Lower lobe of right lung (tissue), 2 donors: ENCODE results near the gene MACROD1. TPM values are rescaled to one million over a fixed set of nuclear protein-coding genes. Genes with fewer than 3 reads are reported as not detected.

ENCODE experiments used
- ATAC-seq, 2 donors: fragments of 200-7000 bp; cut with Tn5 transposase; one replicate each; pipeline ENCODE4 v1.9.1; 2020 to 2022; ENCODE audit warnings: mild to moderate bottlenecking in 2 of 2, moderate library complexity in 2 of 2
- DNase-seq: peaks from one replicate; pipeline ENCODE4 v3.0.0-alpha.2; 2020
- H3K27ac ChIP-seq: fragments of 200-600 bp; one replicate; pipeline ENCODE4 v1.8.0; 2022
- H3K27me3 ChIP-seq: fragments of 200-600 bp; one replicate; pipeline ENCODE4 v1.8.0; 2022; ENCODE audit warnings: low read depth
- H3K36me3 ChIP-seq: fragments of 200-600 bp; one replicate; pipeline ENCODE4 v1.8.0; 2022; ENCODE audit warnings: mild to moderate bottlenecking
- H3K4me1 ChIP-seq: fragments of 200-600 bp; one replicate; pipeline ENCODE4 v1.8.0; 2022
- H3K4me3 ChIP-seq: fragments of 200-600 bp; one replicate; pipeline ENCODE4 v1.8.0; 2022; ENCODE audit warnings: mild to moderate bottlenecking
- H3K9me3 ChIP-seq: fragments of 200-600 bp; one replicate; pipeline ENCODE4 v1.8.0; 2022
- CTCF ChIP-seq: fragments of 200-600 bp; IDR thresholded peaks from one replicate; pipeline ENCODE4 v1.8.0; 2022; ENCODE audit warnings: antibody characterized with exemption, mild to moderate bottlenecking
- intact Hi-C: fragments of 100-400 bp; cut with DNase I; formaldehyde crosslinking; loops from one replicate; pipeline ENCODE4 v1.11.0; 2022
- total RNA-seq: library from RNA; stranded (reverse); fragmentation: NEBNext Ultra II Directional; extraction: Animal tissue kit (Norgen Biotek cat#: 25700); gene quantifications from one replicate; pipeline ENCODE4 v1.2.1, GENCODE V29; 2021
- donor health status: DM: no; HTN: yes; CAD: no; lungs with severe emphysema.

Gene MACROD1
- total RNA-seq, 1 donor from 2014 or later, result 15.0 TPM

GRCh38 chr11:64178203-64178602, 12.3 kb upstream of the MACROD1 start:
- ATAC-seq (no peak), DNase-seq (no peak)
- H3K4me1 ChIP-seq, result peaks cover 21% of the 10 kb centered on the region
- no peaks in the 10 kb centered on the region for H3K27me3 ChIP-seq
- H3K9me3 ChIP-seq, result no peaks in the 10 kb centered on the region
- H3K36me3 ChIP-seq, result no peaks in the 10 kb centered on the region
- H3K27ac ChIP-seq, result no peak overlapping the region
- intact Hi-C loops, result no loop called here
- H3K4me3 ChIP-seq, result no peak overlapping the region
- TF ChIP-seq CTCF, result no peak

DNA sequence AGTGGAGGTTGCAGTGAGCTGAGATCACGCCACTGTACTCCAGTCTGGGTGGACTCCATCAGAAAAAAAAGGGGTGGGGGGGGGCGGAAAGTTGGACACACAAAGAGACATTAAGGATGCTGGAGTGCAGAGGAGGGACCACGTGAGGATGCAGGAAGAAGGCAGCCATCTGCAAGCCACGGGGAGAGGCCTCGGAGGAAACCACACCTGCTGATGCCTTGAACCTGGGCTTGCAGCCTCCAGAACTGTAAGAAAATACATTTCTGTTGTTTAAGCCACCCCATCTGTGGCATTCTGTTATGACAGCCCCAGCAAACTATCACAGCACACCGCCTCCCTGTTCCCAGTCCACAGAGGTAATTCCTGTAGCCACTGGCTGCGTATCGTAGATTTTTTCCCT, 10.8 kb upstream of the MACROD1 start:
- no peak for DNase-seq
- TF ChIP-seq CTCF, result no peak
- Histone ChIP-seq H3K4me3 (no peak overlapping the region), H3K27me3 (no peaks in the 10 kb centered on the region), H3K27ac (no peak overlapping the region), H3K36me3 (no peaks in the 10 kb centered on the region), H3K4me1 (peaks cover 13% of the 10 kb centered on the region), H3K9me3 (no peaks in the 10 kb centered on the region)
- no peak for ATAC-seq
- intact Hi-C loops, result no loop called here

GRCh38 chr11:64173616-64174355, 7.9 kb upstream of the MACROD1 start:
- TF ChIP-seq CTCF, result no peak
- no peak overlapping the region for H3K27ac ChIP-seq
- H3K9me3 ChIP-seq, result no peaks in the 10 kb centered on the region
- H3K27me3 ChIP-seq, result no peaks in the 10 kb centered on the region
- no peaks in the 10 kb centered on the region for H3K4me1 ChIP-seq
- no peaks in the 10 kb centered on the region for H3K36me3 ChIP-seq
- H3K4me3 ChIP-seq, result no peak overlapping the region
- ATAC-seq (no peak), DNase-seq (no peak)
- intact Hi-C loops, result no loop called here

GRCh38 chr11:64170419-64170818, 4.5 kb upstream of the MACROD1 start:
- TF ChIP-seq CTCF, result no peak
- no peaks in the 10 kb centered on the region for H3K27me3 ChIP-seq
- no peak overlapping the region for H3K27ac ChIP-seq
- no peaks in the 10 kb centered on the region for H3K9me3 ChIP-seq
- ATAC-seq (no peak), DNase-seq (no peak)
- intact Hi-C loops, result no loop called here
- no peak overlapping the region for H3K4me3 ChIP-seq
- H3K4me1 ChIP-seq, result peaks cover 9% of the 10 kb centered on the region
- no peaks in the 10 kb centered on the region for H3K36me3 ChIP-seq

DNA sequence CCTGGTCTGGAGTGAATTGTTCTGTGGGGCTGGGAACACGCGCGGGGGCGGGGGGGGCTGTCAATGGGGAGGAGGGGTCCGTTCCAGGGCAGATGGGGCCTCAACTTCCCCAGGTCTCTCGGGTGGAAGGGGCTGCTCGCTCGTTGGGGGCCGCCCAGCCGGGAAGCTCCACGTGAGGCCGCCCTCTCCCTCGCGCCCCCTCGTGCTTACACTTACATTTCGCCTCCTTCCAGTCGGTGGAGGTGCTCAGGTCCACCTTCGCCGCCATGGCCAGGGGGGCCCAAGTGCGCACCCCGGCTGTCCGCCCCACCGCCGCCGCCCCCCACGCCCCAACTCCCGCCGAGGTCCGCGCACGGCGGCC, 452 bp downstream of the MACROD1 start:
- ATAC-seq (peak; percentile 5 to 30), DNase-seq (no peak)
- Histone ChIP-seq H3K36me3 (no peaks in the 10 kb centered on the region), H3K4me3 (peak overlapping the region; percentile 87), H3K4me1 (peaks cover 23% of the 10 kb centered on the region), H3K27me3 (no peaks in the 10 kb centered on the region), H3K9me3 (no peaks in the 10 kb centered on the region), H3K27ac (peak overlapping the region; percentile 84)
- TF ChIP-seq CTCF, result no peak
- intact Hi-C loops, result no loop called here
